MCF 10A (cell line): ENCODE data around the gene PKP4. TPM values are rescaled to one million over a fixed set of nuclear protein-coding genes. Genes with fewer than 3 reads are reported as not detected.
A peak's percentile ranks its signal among the peaks of the same experiment; 100 is the strongest.

Experiments
- BruUV-seq: library from RNA; stranded (reverse); fragments of 400-500 nt; replicated peaks from 2 replicates; lab custom pipeline; 2021; lab: Mats Ljungman, UMichigan
- CTCF ChIA-PET: fragments of 300-600 bp; sonication (Branson Sonifier 250); formaldehyde crosslinking; extraction: SDS; loops from one replicate; lab custom pipeline; 2021; ENCODE audit warnings: antibody characterized with exemption, inconsistent platforms; lab: Yijun Ruan, JAX
- POLR2A ChIA-PET: fragments of 300-600, 350-650 bp; sonication (Branson Sonifier 250); formaldehyde crosslinking; extraction: SDS; loops from one replicate; lab custom pipeline; 2020; ENCODE audit warnings: antibody characterized with exemption, inconsistent platforms; lab: Yijun Ruan, JAX
- DNase-seq: peaks from one replicate; pipeline ENCODE4 v3.0.0-alpha.2; 2018; ENCODE audit not compliant: unreplicated experiment
- H3K27ac Mint-ChIP-seq: one replicate; pipeline ENCODE4 v1.8.0; 2022; ENCODE audit warnings: mild to moderate bottlenecking, low read depth, mixed read lengths; ENCODE audit not compliant: unreplicated experiment
- H3K27me3 Mint-ChIP-seq: one replicate; pipeline ENCODE4 v1.8.0; 2022; ENCODE audit warnings: mixed read lengths; ENCODE audit not compliant: insufficient read depth, unreplicated experiment
- H3K36me3 Mint-ChIP-seq: one replicate; pipeline ENCODE4 v1.8.0; 2022; ENCODE audit warnings: mild to moderate bottlenecking, moderate library complexity, mixed read lengths; ENCODE audit not compliant: insufficient read depth, unreplicated experiment
- H3K4me1 Mint-ChIP-seq: one replicate; pipeline ENCODE4 v1.8.0; 2022; ENCODE audit warnings: mixed read lengths; ENCODE audit not compliant: insufficient read depth, unreplicated experiment
- H3K4me3 Mint-ChIP-seq: one replicate; pipeline ENCODE4 v1.8.0; 2022; ENCODE audit warnings: mild to moderate bottlenecking, moderate library complexity, mixed read lengths; ENCODE audit not compliant: unreplicated experiment
- H3K9me3 Mint-ChIP-seq: one replicate; pipeline ENCODE4 v1.8.0; 2022; ENCODE audit warnings: mixed read lengths; ENCODE audit not compliant: unreplicated experiment
- intact Hi-C: fragments of 100-400 bp; cut with micrococcal nuclease; formaldehyde crosslinking; loops from 2 replicates; pipeline ENCODE4 v1.14.1; 2022
- total RNA-seq: library from RNA; stranded (reverse); gene quantifications from 2 replicates; pipeline ENCODE4 v1.2.3, GENCODE V29; 2022
- TF ChIP-seq, protein P1 (sequence below): fragments of 200-600 bp; IDR thresholded peaks from one replicate; pipeline ENCODE4 v1.8.0; 2022; ENCODE audit warnings: antibody characterized with exemption, mild to moderate bottlenecking; ENCODE audit not compliant: unreplicated experiment

The PKP4 gene
- total RNA-seq, 1 experiment from 2014 or later = 63.7 TPM

DNA sequence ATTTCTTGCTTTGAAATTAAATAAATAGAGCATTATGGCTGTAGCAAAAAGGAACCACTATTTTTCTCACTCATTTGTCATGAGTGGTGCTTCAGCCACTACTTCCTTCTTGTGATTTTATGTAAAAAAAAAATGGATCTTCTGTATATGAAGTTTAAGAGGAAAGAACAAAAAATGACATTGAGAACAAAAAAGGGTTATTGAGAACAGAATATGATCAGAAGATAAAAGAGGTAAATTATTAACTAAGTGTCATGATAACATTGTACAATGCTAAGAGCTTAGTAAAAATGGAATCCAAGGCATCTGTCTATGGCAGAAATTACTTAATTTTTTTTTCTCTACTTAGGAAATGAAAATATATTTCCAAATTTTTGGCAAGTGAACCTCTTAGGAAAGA lies 103.5 kb downstream of the PKP4 start:
- Mint-ChIP-seq H3K27ac (no peak overlapping the region), H3K4me1 (no peaks in the 10 kb centered on the region), H3K36me3 (no peaks in the 10 kb centered on the region), H3K27me3 (no peaks in the 10 kb centered on the region), H3K9me3 (no peaks in the 10 kb centered on the region), H3K4me3 (no peak overlapping the region)
- CTCF ChIA-PET = interaction anchor here (0.7 kb wide), 1 partner anchor 58 kb away, joined by 3 read pairs; no protein-coding TSS in a partner anchor
- POLR2A ChIA-PET = no interaction called here
- no peak for DNase-seq
- BruUV-seq = no TSS peak
- TF ChIP-seq, protein P1, sequence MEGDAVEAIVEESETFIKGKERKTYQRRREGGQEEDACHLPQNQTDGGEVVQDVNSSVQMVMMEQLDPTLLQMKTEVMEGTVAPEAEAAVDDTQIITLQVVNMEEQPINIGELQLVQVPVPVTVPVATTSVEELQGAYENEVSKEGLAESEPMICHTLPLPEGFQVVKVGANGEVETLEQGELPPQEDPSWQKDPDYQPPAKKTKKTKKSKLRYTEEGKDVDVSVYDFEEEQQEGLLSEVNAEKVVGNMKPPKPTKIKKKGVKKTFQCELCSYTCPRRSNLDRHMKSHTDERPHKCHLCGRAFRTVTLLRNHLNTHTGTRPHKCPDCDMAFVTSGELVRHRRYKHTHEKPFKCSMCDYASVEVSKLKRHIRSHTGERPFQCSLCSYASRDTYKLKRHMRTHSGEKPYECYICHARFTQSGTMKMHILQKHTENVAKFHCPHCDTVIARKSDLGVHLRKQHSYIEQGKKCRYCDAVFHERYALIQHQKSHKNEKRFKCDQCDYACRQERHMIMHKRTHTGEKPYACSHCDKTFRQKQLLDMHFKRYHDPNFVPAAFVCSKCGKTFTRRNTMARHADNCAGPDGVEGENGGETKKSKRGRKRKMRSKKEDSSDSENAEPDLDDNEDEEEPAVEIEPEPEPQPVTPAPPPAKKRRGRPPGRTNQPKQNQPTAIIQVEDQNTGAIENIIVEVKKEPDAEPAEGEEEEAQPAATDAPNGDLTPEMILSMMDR = no peak
- intact Hi-C loops = no loop called here

DNA sequence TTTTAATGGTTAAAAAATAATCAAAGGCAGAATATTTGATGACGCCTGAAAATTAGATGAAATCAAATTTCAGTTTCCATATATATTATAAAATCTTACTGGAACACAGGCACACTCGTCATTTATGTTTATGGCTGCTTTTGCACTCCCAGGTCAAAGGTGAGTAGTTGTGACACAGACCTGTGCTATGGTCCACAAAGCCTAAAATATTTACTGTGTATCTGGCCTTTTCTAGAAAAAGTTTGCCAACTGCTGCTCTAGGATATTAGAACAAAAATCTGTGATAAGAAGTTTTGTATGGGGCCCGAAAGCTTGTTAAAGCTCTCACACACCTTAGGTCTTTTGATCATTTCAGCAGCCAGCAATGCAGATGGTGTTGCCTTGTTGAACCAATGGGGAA lies 104.3 kb downstream of the PKP4 start:
- BruUV-seq = no TSS peak
- no peak for DNase-seq
- Mint-ChIP-seq H3K27me3 (no peaks in the 10 kb centered on the region), H3K9me3 (no peaks in the 10 kb centered on the region), H3K4me3 (no peak overlapping the region), H3K27ac (no peak overlapping the region), H3K4me1 (no peaks in the 10 kb centered on the region), H3K36me3 (no peaks in the 10 kb centered on the region)
- ChIA-PET POLR2A (interaction anchor here (0.6 kb wide), 1 partner anchor 286 kb away, joined by 3 read pairs; no protein-coding TSS in a partner anchor), CTCF (interaction anchor here (0.7 kb wide), 1 partner anchor 57 kb away, joined by 3 read pairs; no protein-coding TSS in a partner anchor)
- TF ChIP-seq, protein P1 = no peak
- intact Hi-C loops = no loop called here

DNA sequence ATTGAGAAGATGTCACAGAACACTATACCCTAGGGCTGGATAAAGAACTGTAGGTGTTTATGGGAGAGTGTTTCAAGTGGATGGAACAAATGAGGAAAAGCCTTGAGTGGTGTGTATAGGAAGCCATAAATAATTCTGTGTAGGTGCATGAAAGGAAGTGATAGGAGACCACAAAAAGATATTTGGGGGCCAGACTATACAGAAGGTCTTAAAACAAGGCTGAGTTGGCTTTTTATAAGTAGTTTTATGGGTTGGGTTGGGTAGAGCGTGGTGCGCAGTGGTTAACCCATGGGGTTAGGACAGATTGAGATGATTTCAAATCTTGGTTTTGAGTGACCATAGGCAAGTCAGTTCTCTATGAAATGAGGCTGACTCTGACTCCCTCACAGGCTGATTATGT lies 110.5 kb downstream of the PKP4 start:
- TF ChIP-seq, protein P1 = no peak
- Mint-ChIP-seq H3K27ac (peak overlapping the region; percentile 28), H3K4me1 (no peaks in the 10 kb centered on the region), H3K36me3 (no peaks in the 10 kb centered on the region), H3K27me3 (no peaks in the 10 kb centered on the region), H3K4me3 (no peak overlapping the region), H3K9me3 (no peaks in the 10 kb centered on the region)
- no peak for DNase-seq
- no TSS peak for BruUV-seq
- ChIA-PET CTCF (interaction anchor here (0.6 kb wide), 1 partner anchor 55 kb away, joined by 3 read pairs; no protein-coding TSS in a partner anchor), POLR2A (no interaction called here)
- intact Hi-C loops = no loop called here

DNA sequence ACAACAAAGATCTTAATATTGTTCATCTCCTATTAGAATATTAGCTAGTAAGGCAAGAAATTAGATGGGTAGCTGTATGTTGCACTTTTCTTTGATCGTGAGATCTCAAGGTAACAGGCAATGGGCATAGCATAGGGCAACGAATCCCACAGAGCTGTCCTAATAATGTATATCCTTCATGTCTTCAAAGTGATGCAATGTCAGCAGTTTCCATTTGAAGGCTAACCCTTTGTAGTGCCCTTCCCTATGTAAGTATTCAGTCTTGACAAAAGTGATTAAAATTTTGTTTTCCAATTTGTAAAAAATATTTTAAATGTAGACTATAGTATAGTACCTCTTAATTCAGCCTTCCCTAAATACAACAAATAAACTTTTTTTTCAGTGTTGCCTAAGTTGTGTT lies 112.5 kb downstream of the PKP4 start:
- no TSS peak for BruUV-seq
- intact Hi-C loops = no loop called here
- ChIA-PET POLR2A (interaction anchor here (1.0 kb wide), 1 partner anchor 19 kb away, joined by 3 read pairs; no protein-coding TSS in a partner anchor), CTCF (interaction anchor here (0.6 to 1.6 kb wide), 3 partner anchors 34 to 1147 kb away, joined by 3 to 4 read pairs (median 4); no protein-coding TSS in a partner anchor)
- H3K4me3 Mint-ChIP-seq = no peak overlapping the region
- no peaks in the 10 kb centered on the region for H3K4me1 Mint-ChIP-seq
- H3K27ac Mint-ChIP-seq = no peak overlapping the region
- no peak for DNase-seq
- no peaks in the 10 kb centered on the region for H3K9me3 Mint-ChIP-seq
- peaks cover 5% of the 10 kb centered on the region for H3K36me3 Mint-ChIP-seq
- TF ChIP-seq, protein P1 = no peak
- H3K27me3 Mint-ChIP-seq = no peaks in the 10 kb centered on the region
